GM12801 (cell line): Measurements from ENCODE around the gene GNPNAT1.

Source experiments
- TF ChIP-seq, protein P1 (sequence below): IDR thresholded peaks from one replicate; pipeline ENCODE4 v1.5.1; 2011; ENCODE audit warnings: control low read depth; ENCODE audit not compliant: insufficient read length; ENCODE audit errors: extremely low read depth

Gene GNPNAT1

GRCh38 chr14:52802597-52802996 is 11.2 kb upstream of the GNPNAT1 start:
- TF ChIP-seq, protein P1, sequence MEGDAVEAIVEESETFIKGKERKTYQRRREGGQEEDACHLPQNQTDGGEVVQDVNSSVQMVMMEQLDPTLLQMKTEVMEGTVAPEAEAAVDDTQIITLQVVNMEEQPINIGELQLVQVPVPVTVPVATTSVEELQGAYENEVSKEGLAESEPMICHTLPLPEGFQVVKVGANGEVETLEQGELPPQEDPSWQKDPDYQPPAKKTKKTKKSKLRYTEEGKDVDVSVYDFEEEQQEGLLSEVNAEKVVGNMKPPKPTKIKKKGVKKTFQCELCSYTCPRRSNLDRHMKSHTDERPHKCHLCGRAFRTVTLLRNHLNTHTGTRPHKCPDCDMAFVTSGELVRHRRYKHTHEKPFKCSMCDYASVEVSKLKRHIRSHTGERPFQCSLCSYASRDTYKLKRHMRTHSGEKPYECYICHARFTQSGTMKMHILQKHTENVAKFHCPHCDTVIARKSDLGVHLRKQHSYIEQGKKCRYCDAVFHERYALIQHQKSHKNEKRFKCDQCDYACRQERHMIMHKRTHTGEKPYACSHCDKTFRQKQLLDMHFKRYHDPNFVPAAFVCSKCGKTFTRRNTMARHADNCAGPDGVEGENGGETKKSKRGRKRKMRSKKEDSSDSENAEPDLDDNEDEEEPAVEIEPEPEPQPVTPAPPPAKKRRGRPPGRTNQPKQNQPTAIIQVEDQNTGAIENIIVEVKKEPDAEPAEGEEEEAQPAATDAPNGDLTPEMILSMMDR = no peak

GRCh38 chr14:52801014-52801712 is 9.8 kb upstream of the GNPNAT1 start:
- TF ChIP-seq, protein P1 = no peak

DNA sequence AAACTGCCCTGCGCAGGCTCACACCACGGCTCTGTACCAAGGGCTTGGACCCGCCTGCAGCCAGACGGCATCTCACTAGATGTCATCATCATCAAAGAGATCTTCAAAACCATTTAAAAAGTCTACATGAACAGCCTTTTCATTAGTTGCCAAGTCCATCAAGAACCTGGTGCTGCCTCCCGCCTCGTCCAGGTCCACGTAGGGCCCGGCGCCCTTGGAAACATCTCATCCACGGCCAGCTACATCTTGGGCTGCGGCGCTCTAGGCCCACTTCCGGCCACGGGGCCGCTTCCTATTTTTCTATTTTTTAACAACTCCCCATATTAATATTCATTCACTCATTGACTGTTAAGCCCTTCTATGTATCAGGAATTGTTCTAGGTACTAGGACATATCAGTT is 7.4 kb upstream of the GNPNAT1 start:
- TF ChIP-seq, protein P1 = no peak

DNA sequence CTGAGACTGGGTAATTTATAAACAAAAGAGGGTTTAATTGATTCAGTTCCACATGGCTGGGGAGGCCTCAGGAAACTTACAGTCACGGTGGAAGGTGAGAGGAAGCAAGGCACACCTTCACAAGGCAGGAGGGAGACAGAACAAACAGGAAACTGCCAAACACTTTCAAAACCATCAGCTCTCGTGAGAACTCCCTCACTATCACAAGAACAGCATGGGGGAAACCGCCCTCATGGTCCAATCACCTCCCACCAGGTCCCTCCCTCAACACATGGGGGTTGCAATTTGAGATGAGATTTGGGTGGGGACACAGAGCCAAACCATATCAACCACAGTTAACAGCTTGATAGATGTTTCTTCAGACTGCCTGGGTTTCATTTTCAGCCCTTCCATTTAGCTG is 6.2 kb upstream of the GNPNAT1 start:
- TF ChIP-seq, protein P1 = no peak

DNA sequence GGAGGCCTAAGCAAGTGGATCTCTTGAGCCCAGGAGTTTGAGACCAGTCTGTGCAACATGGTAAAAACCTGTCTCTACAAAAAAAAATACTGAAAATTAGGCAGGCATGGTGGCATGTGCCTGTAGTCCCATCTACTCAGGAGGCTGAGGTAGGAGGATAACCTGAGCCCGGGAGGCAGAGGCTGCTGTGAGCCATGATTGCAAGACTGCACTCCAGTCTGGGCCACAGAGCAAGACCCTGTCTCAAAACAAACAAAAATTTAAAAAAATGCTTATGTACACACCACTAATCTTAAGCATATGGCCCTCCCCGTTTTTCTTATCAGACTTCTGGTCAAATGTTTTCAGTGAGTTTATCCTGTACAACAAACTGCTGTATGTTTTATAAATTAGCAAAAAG is 1.7 kb upstream of the GNPNAT1 start:
- TF ChIP-seq, protein P1 = no peak

DNA sequence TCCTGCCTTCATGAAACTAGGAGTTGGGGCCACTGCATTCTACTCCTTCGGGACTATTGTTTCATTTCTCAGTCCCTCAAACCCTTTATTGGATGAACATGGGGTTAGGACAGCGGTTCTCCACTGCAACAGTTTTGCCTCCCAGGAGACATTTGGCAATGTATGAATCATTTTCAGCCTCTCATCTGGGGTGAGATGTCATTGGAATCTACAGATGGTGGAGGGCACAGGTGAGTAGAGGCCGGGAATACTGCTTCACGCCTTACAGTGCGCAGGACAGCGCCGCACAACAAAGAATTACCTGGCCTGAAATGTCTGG is 649 bp upstream of the GNPNAT1 start:
- TF ChIP-seq, protein P1 = no peak

DNA sequence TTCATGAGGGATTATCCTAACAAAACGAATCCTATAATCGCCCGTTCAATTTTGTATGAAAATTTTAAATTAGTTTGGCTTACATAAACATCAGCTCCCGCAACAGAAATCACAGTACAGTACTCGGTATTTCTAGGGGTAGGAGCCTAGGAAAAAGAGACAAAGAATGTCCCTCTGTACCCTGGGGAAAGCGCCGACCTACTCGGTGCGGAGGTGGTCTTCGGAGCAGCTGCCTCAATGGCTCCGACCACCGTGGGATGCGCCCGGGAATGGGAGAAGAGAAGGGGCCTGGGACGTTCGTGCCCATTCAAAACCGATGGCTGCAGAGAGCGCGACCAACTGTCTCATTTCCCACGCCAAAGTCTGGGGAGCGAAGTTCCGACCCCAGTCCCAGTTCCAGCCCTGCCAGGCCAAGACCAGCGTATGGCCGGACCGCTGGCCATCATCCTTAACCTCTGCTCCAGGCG is 618 bp downstream of the GNPNAT1 start:
- TF ChIP-seq, protein P1 = no peak
